WTC11 (cell line): Measurements from ENCODE around the gene NIPA2. TPM values are rescaled to one million over a fixed set of nuclear protein-coding genes. Genes with fewer than 3 reads are reported as not detected.

Source experiments
- ATAC-seq: fragments of 200-7000 bp; cut with Tn5 transposase; 2 replicates; pipeline ENCODE4 v1.10.0; 2021; ENCODE audit warnings: mild to moderate bottlenecking, moderate library complexity
- CTCF ChIA-PET: fragments of 300-600 bp; sonication (Branson Sonifier 250); formaldehyde crosslinking; loops from one replicate; lab custom pipeline; 2021; ENCODE audit warnings: antibody characterized with exemption; lab: Charles Lee
- POLR2A ChIA-PET: fragments of 350-600 bp; sonication (Branson Sonifier 250); formaldehyde crosslinking; loops from one replicate; lab custom pipeline; 2021; ENCODE audit warnings: antibody characterized with exemption; lab: Charles Lee
- DNase-seq: peaks from one replicate; pipeline ENCODE4 v3.0.0; 2021; ENCODE audit warnings: low spot score
- H3K27ac Mint-ChIP-seq: 2 replicates; pipeline ENCODE4 v1.8.0; 2021; ENCODE audit warnings: mixed read lengths
- H3K27me3 Mint-ChIP-seq: 2 replicates; pipeline ENCODE4 v1.8.0; 2021; ENCODE audit warnings: low read depth, mild to moderate bottlenecking, moderate library complexity, mixed read lengths
- H3K36me3 Mint-ChIP-seq: 2 replicates; pipeline ENCODE4 v1.8.0; 2021; ENCODE audit warnings: mixed read lengths
- H3K4me1 Mint-ChIP-seq: 2 replicates; pipeline ENCODE4 v1.8.0; 2022; ENCODE audit warnings: mixed read lengths
- H3K4me3 Mint-ChIP-seq: 2 replicates; pipeline ENCODE4 v1.8.0; 2021; ENCODE audit warnings: mild to moderate bottlenecking, moderate library complexity, mixed read lengths
- H3K9me3 Mint-ChIP-seq: 2 replicates; pipeline ENCODE4 v1.8.0; 2021; ENCODE audit warnings: mixed read lengths
- AFF4 ChIP-seq: sonication (generic); formaldehyde crosslinking; IDR thresholded peaks from 2 replicates; pipeline ENCODE4 v1.8.1; 2023; ENCODE audit warnings: mild to moderate bottlenecking, missing genetic modification reagents, borderline replicate concordance
- ATF2 ChIP-seq: sonication (generic); formaldehyde crosslinking; IDR thresholded peaks from 2 replicates; pipeline ENCODE4 v1.8.1; 2022; ENCODE audit warnings: low read depth, missing genetic modification reagents, borderline replicate concordance
- ATF3 ChIP-seq: sonication (generic); formaldehyde crosslinking; conservative IDR thresholded peaks from 2 replicates; pipeline ENCODE4 v1.8.1; 2022; ENCODE audit warnings: mild to moderate bottlenecking, missing genetic modification reagents
- CDX4 ChIP-seq: fragments of 250-450 bp; sonication (Bioruptor Pico); IDR thresholded peaks from 2 replicates; pipeline ENCODE4 v1.9.0; 2021; ENCODE audit warnings: moderate library complexity, mild to moderate bottlenecking, inconsistent platforms, borderline replicate concordance
- E2F5 ChIP-seq: sonication (generic); formaldehyde crosslinking; IDR thresholded peaks from 2 replicates; pipeline ENCODE4 v1.8.1; 2022; ENCODE audit warnings: mild to moderate bottlenecking, moderate library complexity, missing genetic modification reagents
- EMX1 ChIP-seq: fragments of 250-450 bp; sonication (Bioruptor Pico); IDR thresholded peaks from 2 replicates; pipeline ENCODE4 v1.8.0; 2021; ENCODE audit warnings: mild to moderate bottlenecking
- RELA ChIP-seq: sonication (generic); formaldehyde crosslinking; IDR thresholded peaks from 2 replicates; pipeline ENCODE4 v1.8.1; 2022; ENCODE audit warnings: missing genetic modification reagents, mild to moderate bottlenecking, borderline replicate concordance
- SMAD3 ChIP-seq: sonication (generic); formaldehyde crosslinking; IDR thresholded peaks from 2 replicates; pipeline ENCODE4 v1.8.0; 2022; ENCODE audit warnings: missing genetic modification reagents, mild to moderate bottlenecking, borderline replicate concordance
- SMAD4 ChIP-seq: sonication (generic); formaldehyde crosslinking; IDR thresholded peaks from 2 replicates; pipeline ENCODE4 v1.8.0; 2022; ENCODE audit warnings: mild to moderate bottlenecking, missing genetic modification reagents
- TP53 ChIP-seq: sonication (generic); formaldehyde crosslinking; IDR thresholded peaks from 2 replicates; pipeline ENCODE4 v1.8.1; 2023; ENCODE audit warnings: mild to moderate bottlenecking, missing genetic modification reagents
- ZBTB43 ChIP-seq: sonication (generic); formaldehyde crosslinking; IDR thresholded peaks from 2 replicates; pipeline ENCODE4 v1.8.1; 2023; ENCODE audit warnings: mild to moderate bottlenecking, missing genetic modification reagents
- ZNF138 ChIP-seq: sonication (generic); formaldehyde crosslinking; conservative IDR thresholded peaks from 2 replicates; pipeline ENCODE4 v1.8.1; 2022; ENCODE audit warnings: mild to moderate bottlenecking, moderate library complexity, missing genetic modification reagents
- ZNF281 ChIP-seq: sonication (generic); formaldehyde crosslinking; IDR thresholded peaks from 2 replicates; pipeline ENCODE4 v1.8.0; 2023; ENCODE audit warnings: mild to moderate bottlenecking, missing genetic modification reagents
- ZNF423 ChIP-seq: fragments of 250-450 bp; sonication (Bioruptor Pico); IDR thresholded peaks from 2 replicates; pipeline ENCODE4 v2.1.2; 2022; ENCODE audit warnings: mild to moderate bottlenecking, moderate library complexity
- total RNA-seq: library from RNA; stranded (reverse); gene quantifications from 3 replicates; pipeline ENCODE4 v1.2.3, GENCODE V29; 2021

Gene NIPA2
- total RNA-seq, 1 experiment from 2014 or later, result 79.5 TPM

- TF ChIP-seq TP53 (CRISPR knock-in tag), result no peak
- TF ChIP-seq ZNF138, result no peak
- no peak for TF ChIP-seq AFF4
- no peak for TF ChIP-seq ZBTB43 (CRISPR knock-in tag)
- no peak for TF ChIP-seq SMAD3 (CRISPR knock-in tag)
- TF ChIP-seq ZNF423, result no peak
- no peak for TF ChIP-seq ATF3
- TF ChIP-seq RELA (CRISPR knock-in tag), result no peak
- TF ChIP-seq CDX4 (CRISPR knock-in tag), result no peak
- TF ChIP-seq ZNF281, result no peak
- no peak for TF ChIP-seq E2F5
- TF ChIP-seq EMX1 (CRISPR knock-in tag), result no peak
- TF ChIP-seq, all 79 proteins: peak for 0
- no peak for ATAC-seq
- peaks cover 18% of the 10 kb centered on the region for H3K4me1 Mint-ChIP-seq
- CTCF ChIA-PET, result no interaction called here
- peaks cover 8% of the 10 kb centered on the region for H3K9me3 Mint-ChIP-seq
- H3K4me3 Mint-ChIP-seq, result no peak overlapping the region
- no peaks in the 10 kb centered on the region for H3K27me3 Mint-ChIP-seq
- no peak for DNase-seq
- no peak overlapping the region for H3K27ac Mint-ChIP-seq
- peaks cover 61% of the 10 kb centered on the region for H3K36me3 Mint-ChIP-seq
- POLR2A ChIA-PET, result no interaction called here
Observed at GRCh38 chr15:22877117-22877516, 38.7 kb downstream of the NIPA2 start.

- ATAC-seq (no peak), DNase-seq (no peak)
- peaks cover 8% of the 10 kb centered on the region for H3K9me3 Mint-ChIP-seq
- TF ChIP-seq SMAD4 (CRISPR knock-in tag), result no peak
- no peak for TF ChIP-seq ZNF281
- no peak for TF ChIP-seq ATF2
- CTCF ChIA-PET, result no interaction called here
- peaks cover 58% of the 10 kb centered on the region for H3K36me3 Mint-ChIP-seq
- H3K4me1 Mint-ChIP-seq, result peaks cover 18% of the 10 kb centered on the region
- H3K4me3 Mint-ChIP-seq, result no peak overlapping the region
- H3K27ac Mint-ChIP-seq, result no peak overlapping the region
- no peaks in the 10 kb centered on the region for H3K27me3 Mint-ChIP-seq
- POLR2A ChIA-PET, result no interaction called here
Observed at GRCh38 chr15:22877607-22878006, 39.1 kb downstream of the NIPA2 start.
